GM12891 (cell line): ENCODE data around the gene CDH18.

ENCODE experiments used
- DNase-seq: peaks from one replicate; pipeline ENCODE4 v3.0.0; 2011; ENCODE audit warnings: low spot score; ENCODE audit not compliant: insufficient read length
- FAIRE-seq: peaks from 2 replicates; lab custom pipeline; 2011; peaks lifted over from hg19 to GRCh38; lab: Jason Lieb, UNC
- PAX5 ChIP-seq: IDR thresholded peaks from 2 replicates; pipeline ENCODE4 v1.6.1; 2011; ENCODE audit warnings: low read length, moderate library complexity, mild to moderate bottlenecking; ENCODE audit not compliant: insufficient read depth, severe bottlenecking
- POLR2A ChIP-seq: IDR thresholded peaks from 2 replicates; pipeline ENCODE4 v1.6.1; 2011; ENCODE audit warnings: low read depth, low read length, control low read depth
- POLR2AphosphoS5 ChIP-seq: IDR thresholded peaks from 2 replicates; pipeline ENCODE4 v1.6.1; 2011; ENCODE audit warnings: low read depth, low read length, control low read depth
- POU2F2 ChIP-seq: IDR thresholded peaks from 2 replicates; pipeline ENCODE4 v1.6.1; 2011; ENCODE audit warnings: low read depth, mild to moderate bottlenecking, control low read depth, low read length, moderate library complexity
- SPI1 ChIP-seq: IDR thresholded peaks from 2 replicates; pipeline ENCODE4 v1.6.1; 2011; ENCODE audit warnings: low read depth, low read length, control low read depth
- TAF1 ChIP-seq: IDR thresholded peaks from 2 replicates; pipeline ENCODE4 v1.6.1; 2011; ENCODE audit warnings: low read depth, low read length, control low read depth

The CDH18 gene

GRCh38 chr5:19910136-19910535 is 77.9 kb downstream of the CDH18 start:
- TF ChIP-seq POU2F2 (no peak), POLR2A (no peak), PAX5 (no peak), TAF1 (no peak)
- FAIRE-seq (no peak), DNase-seq (no peak)

- no peak for DNase-seq
- no peak for FAIRE-seq
- TF ChIP-seq TAF1 (no peak), POLR2AphosphoS5 (no peak), SPI1 (no peak), PAX5 (no peak), POLR2A (no peak), POU2F2 (no peak)
Observed at GRCh38 chr5:19904766-19905165, 83.2 kb downstream of the CDH18 start.

- TF ChIP-seq SPI1, result no peak
- TF ChIP-seq POLR2A, result no peak
- TF ChIP-seq POLR2AphosphoS5, result no peak
- TF ChIP-seq POU2F2, result no peak
- TF ChIP-seq TAF1, result no peak
- no peak for TF ChIP-seq PAX5
- FAIRE-seq (no peak), DNase-seq (no peak)
Observed at GRCh38 chr5:19903611-19904010, 84.4 kb downstream of the CDH18 start.

DNA sequence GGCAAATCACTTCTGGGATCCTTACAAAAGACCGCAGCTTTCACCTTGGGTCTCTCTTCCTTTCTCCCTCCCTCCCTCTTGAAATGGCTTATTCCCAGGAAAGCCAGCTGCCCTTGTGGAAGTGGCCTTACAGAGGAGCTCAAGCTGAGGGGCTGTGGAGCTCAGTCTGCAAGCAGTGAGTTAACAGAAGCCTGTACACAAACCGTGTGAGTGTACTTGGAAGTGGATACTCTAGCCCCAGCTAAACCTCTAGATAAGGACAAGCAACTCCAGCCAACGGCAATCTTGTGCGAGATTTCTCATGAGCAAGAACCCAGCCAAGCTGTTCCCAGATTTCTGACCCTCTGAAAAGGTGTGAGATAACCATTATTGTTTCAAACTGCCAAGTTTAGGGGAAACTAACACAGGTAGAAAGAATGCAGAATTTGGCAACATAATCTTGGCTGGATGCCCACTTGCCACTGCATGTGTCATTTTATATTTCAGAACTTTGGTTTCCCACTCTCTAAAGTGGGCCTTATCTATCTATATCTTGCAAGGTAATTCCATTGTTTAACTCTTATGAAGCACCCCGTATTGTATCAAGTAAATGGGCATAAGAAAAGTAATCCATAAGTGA is 85.6 kb downstream of the CDH18 start:
- FAIRE-seq (no peak), DNase-seq (no peak)
- TF ChIP-seq POLR2AphosphoS5 (no peak), TAF1 (no peak), POLR2A (no peak), POU2F2 (no peak), SPI1 (no peak), PAX5 (no peak)

- TF ChIP-seq POU2F2, result no peak
- no peak for TF ChIP-seq POLR2AphosphoS5
- no peak for TF ChIP-seq TAF1
- no peak for TF ChIP-seq PAX5
- TF ChIP-seq SPI1, result no peak
- TF ChIP-seq POLR2A, result no peak
- FAIRE-seq (no peak), DNase-seq (no peak)
Observed at GRCh38 chr5:19900269-19900668, 87.7 kb downstream of the CDH18 start.

GRCh38 chr5:19891658-19892057 is 96.3 kb downstream of the CDH18 start:
- FAIRE-seq (no peak), DNase-seq (no peak)
- no peak for TF ChIP-seq TAF1
- no peak for TF ChIP-seq POU2F2
- no peak for TF ChIP-seq PAX5
- no peak for TF ChIP-seq SPI1
- no peak for TF ChIP-seq POLR2AphosphoS5
- TF ChIP-seq POLR2A, result no peak

GRCh38 chr5:19886123-19886917 is 101.7 kb downstream of the CDH18 start:
- FAIRE-seq (no peak), DNase-seq (no peak)
- TF ChIP-seq TAF1 (no peak), POLR2A (no peak), SPI1 (no peak), PAX5 (no peak), POLR2AphosphoS5 (no peak), POU2F2 (no peak)

GRCh38 chr5:19885040-19885824 is 102.8 kb downstream of the CDH18 start:
- no peak for DNase-seq
- FAIRE-seq, result no peak
- TF ChIP-seq POLR2A (no peak), SPI1 (no peak), TAF1 (no peak), POLR2AphosphoS5 (no peak), PAX5 (no peak), POU2F2 (no peak)

- TF ChIP-seq TAF1 (no peak), SPI1 (no peak), POLR2AphosphoS5 (no peak), PAX5 (no peak), POU2F2 (no peak), POLR2A (no peak)
- FAIRE-seq (no peak), DNase-seq (no peak)
Observed at GRCh38 chr5:19880859-19881436, 107.1 kb downstream of the CDH18 start.
